Measurements from ENCODE around the gene FTCDNL1. TPM values are rescaled to one million over a fixed set of nuclear protein-coding genes. Genes with fewer than 3 reads are reported as not detected.

The FTCDNL1 gene
- polyA plus RNA-seq, 1 of the 3 experiments (the other 2 are of a cell fraction), result not detected

- ChIA-PET POLR2A (no interaction called here), CTCF (no interaction called here)
- TF ChIP-seq CHD2 (IDR thresholded peaks at IDR 0.05; ENCODE audit: low read length, partially characterized antibody), result no peak
- TF ChIP-seq, protein P1, sequence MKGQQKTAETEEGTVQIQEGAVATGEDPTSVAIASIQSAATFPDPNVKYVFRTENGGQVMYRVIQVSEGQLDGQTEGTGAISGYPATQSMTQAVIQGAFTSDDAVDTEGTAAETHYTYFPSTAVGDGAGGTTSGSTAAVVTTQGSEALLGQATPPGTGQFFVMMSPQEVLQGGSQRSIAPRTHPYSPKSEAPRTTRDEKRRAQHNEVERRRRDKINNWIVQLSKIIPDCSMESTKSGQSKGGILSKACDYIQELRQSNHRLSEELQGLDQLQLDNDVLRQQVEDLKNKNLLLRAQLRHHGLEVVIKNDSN (IDR thresholded peaks at IDR 0.05; ENCODE audit: borderline replicate concordance, low read depth), result no peak
- no peak overlapping the region for H3K27ac ChIP-seq (ENCODE audit: low read depth in 2 of 2, low read length in 1 of 2)
- H2AFZ ChIP-seq (ENCODE audit: low read depth), result no peak overlapping the region
- H3F3A ChIP-seq (replicated peaks; ENCODE audit: insufficient read depth), result no peaks in the 10 kb centered on the region
- no peaks in the 10 kb centered on the region for H3K9me3 ChIP-seq
- no peaks in the 10 kb centered on the region for H4K20me1 ChIP-seq (ENCODE audit: insufficient read depth)
- no peaks in the 10 kb centered on the region for H3K79me2 ChIP-seq (ENCODE audit: insufficient read depth)
- WGBS (ENCODE audit: low lambda C conversion rate), result 20% methylated on average over 1 of the region's 1 CpG
- no peaks in the 10 kb centered on the region for H3K27me3 ChIP-seq (ENCODE audit: insufficient read depth)
- no peak overlapping the region for H3K4me2 ChIP-seq
- no peak overlapping the region for H3K4me3 ChIP-seq (ENCODE audit: low read depth in 2 of 2, low read length in 1 of 2)
- H3K9me2 ChIP-seq, result no peaks in the 10 kb centered on the region
- no peak for DNase-seq
- no peak overlapping the region for H3K9ac ChIP-seq
- H3K4me1 ChIP-seq (ENCODE audit: control insufficient read depth in 1 of 2, insufficient read depth in 2 of 2, low read depth in 1 of 2, low read length in 1 of 2), result no peaks in the 10 kb centered on the region
- no peaks in the 10 kb centered on the region for H3K36me3 ChIP-seq (replicated peaks in 1 of 2; ENCODE audit: control insufficient read depth in 1 of 2, insufficient read depth in 2 of 2, low read length in 1 of 2)
Observed at GRCh38 chr2:199874209-199874608, 23.2 kb upstream of the FTCDNL1 start.

GRCh38 chr2:199870581-199870980 is 19.6 kb upstream of the FTCDNL1 start:
- Histone ChIP-seq H3K9me3 (no peaks in the 10 kb centered on the region), H3K9me2 (no peaks in the 10 kb centered on the region), H2AFZ (ENCODE audit: low read depth) (no peak overlapping the region), H3K27ac (ENCODE audit: low read depth in 2 of 2, low read length in 1 of 2) (no peak overlapping the region), H3K27me3 (ENCODE audit: insufficient read depth) (no peaks in the 10 kb centered on the region; the same call in 1 of the 2 replicates), H3K4me1 (ENCODE audit: control insufficient read depth in 1 of 2, insufficient read depth in 2 of 2, low read depth in 1 of 2, low read length in 1 of 2) (no peaks in the 10 kb centered on the region), H3K4me3 (ENCODE audit: low read depth in 2 of 2, low read length in 1 of 2) (no peak overlapping the region), H3K36me3 (replicated peaks in 1 of 2; ENCODE audit: control insufficient read depth in 1 of 2, insufficient read depth in 2 of 2, low read length in 1 of 2) (no peaks in the 10 kb centered on the region), H3F3A (replicated peaks; ENCODE audit: insufficient read depth) (no peaks in the 10 kb centered on the region), H3K9ac (no peak overlapping the region), H3K4me2 (no peak overlapping the region), H4K20me1 (ENCODE audit: insufficient read depth) (no peaks in the 10 kb centered on the region), H3K79me2 (ENCODE audit: insufficient read depth) (no peaks in the 10 kb centered on the region)
- CTCF ChIA-PET, result no interaction called here
- POLR2A ChIA-PET, result no interaction called here
- TF ChIP-seq YY1 (IDR thresholded peaks at IDR 0.05; ENCODE audit: low read depth) (no peak), SMC3 (IDR thresholded peaks at IDR 0.05; ENCODE audit: low read depth, low read length) (no peak), MXI1 (IDR thresholded peaks at IDR 0.05; ENCODE audit: low read depth, low read length) (no peak), GATA2 (CRISPR knock-in tag; IDR thresholded peaks at IDR 0.05) (no peak), EZH2phosphoT487 (IDR thresholded peaks at IDR 0.05; ENCODE audit: borderline replicate concordance, low read depth) (no peak), NRF1 (IDR thresholded peaks at IDR 0.05; ENCODE audit: low read depth, low read length) (no peak), JUND (IDR thresholded peaks at IDR 0.05) (no peak), FOXM1 (IDR thresholded peaks at IDR 0.05; ENCODE audit: low read depth) (no peak), MEF2A (IDR thresholded peaks at IDR 0.05; ENCODE audit: borderline replicate concordance, low read depth) (no peak)
- TF ChIP-seq, protein P1 (IDR thresholded peaks at IDR 0.05; ENCODE audit: borderline replicate concordance, low read depth), result no peak
- WGBS (ENCODE audit: low lambda C conversion rate), result 9% methylated on average over 1 of the region's 1 CpG
- DNase-seq, result no peak

DNA sequence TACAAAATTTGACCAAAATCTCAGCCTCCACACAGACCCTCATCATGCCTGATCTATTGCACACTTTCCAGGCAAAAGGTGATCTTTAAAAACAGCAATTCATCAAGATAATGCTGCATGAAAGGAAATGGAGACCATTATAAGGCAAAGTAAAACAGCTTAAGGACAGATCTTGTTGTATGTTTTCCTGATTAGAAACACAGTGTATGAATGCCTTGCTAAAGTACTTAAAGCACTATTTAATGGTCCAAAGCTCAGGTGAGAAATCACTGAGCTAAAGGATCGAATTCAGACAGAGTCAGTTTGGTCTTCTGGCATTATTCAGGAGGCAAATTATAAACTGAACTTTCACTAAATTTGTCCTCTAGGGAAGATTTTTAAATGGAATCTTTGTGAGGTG is 18.7 kb upstream of the FTCDNL1 start:
- H4K20me1 ChIP-seq (ENCODE audit: insufficient read depth), result no peaks in the 10 kb centered on the region
- ChIA-PET POLR2A (no interaction called here), CTCF (interaction anchor here (1.0 kb wide), 1 partner anchor 8 kb away, joined by 5 read pairs; no protein-coding TSS in a partner anchor)
- no peaks in the 10 kb centered on the region for H3K36me3 ChIP-seq (replicated peaks in 1 of 2; ENCODE audit: control insufficient read depth in 1 of 2, insufficient read depth in 2 of 2, low read length in 1 of 2)
- H2AFZ ChIP-seq (ENCODE audit: low read depth), result no peak overlapping the region
- no peak overlapping the region for H3K9ac ChIP-seq
- 4% methylated on average over 1 of the region's 1 CpG for WGBS (ENCODE audit: low lambda C conversion rate)
- no peak overlapping the region for H3K4me3 ChIP-seq (ENCODE audit: low read depth in 2 of 2, low read length in 1 of 2)
- no peak overlapping the region for H3K27ac ChIP-seq (ENCODE audit: low read depth in 2 of 2, low read length in 1 of 2)
- DNase-seq, result no peak
- no peaks in the 10 kb centered on the region for H3K9me3 ChIP-seq
- H3K9me2 ChIP-seq, result no peaks in the 10 kb centered on the region
- no peaks in the 10 kb centered on the region for H3K79me2 ChIP-seq (ENCODE audit: insufficient read depth)
- no peak overlapping the region for H3K4me2 ChIP-seq
- no peaks in the 10 kb centered on the region for H3K4me1 ChIP-seq (ENCODE audit: control insufficient read depth in 1 of 2, insufficient read depth in 2 of 2, low read depth in 1 of 2, low read length in 1 of 2)
- TF ChIP-seq EZH2phosphoT487 (IDR thresholded peaks at IDR 0.05; ENCODE audit: borderline replicate concordance, low read depth) (no peak), SIN3A (IDR thresholded peaks at IDR 0.05; ENCODE audit: borderline replicate concordance, low read depth, low read length) (no peak), TCF12 (IDR thresholded peaks at IDR 0.05) (no peak), GABPA (IDR thresholded peaks at IDR 0.05; ENCODE audit: low read depth) (no peak), SMC3 (IDR thresholded peaks at IDR 0.05; ENCODE audit: low read depth, low read length) (no peak), RFX5 (IDR thresholded peaks at IDR 0.05; ENCODE audit: low read length) (no peak), IRF3 (IDR thresholded peaks at IDR 0.05; ENCODE audit: low read depth, low read length) (no peak)
- TF ChIP-seq, protein P2, sequence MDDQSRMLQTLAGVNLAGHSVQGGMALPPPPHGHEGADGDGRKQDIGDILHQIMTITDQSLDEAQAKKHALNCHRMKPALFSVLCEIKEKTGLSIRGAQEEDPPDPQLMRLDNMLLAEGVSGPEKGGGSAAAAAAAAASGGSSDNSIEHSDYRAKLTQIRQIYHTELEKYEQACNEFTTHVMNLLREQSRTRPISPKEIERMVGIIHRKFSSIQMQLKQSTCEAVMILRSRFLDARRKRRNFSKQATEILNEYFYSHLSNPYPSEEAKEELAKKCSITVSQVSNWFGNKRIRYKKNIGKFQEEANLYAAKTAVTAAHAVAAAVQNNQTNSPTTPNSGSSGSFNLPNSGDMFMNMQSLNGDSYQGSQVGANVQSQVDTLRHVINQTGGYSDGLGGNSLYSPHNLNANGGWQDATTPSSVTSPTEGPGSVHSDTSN (IDR thresholded peaks at IDR 0.05), result no peak
- no peaks in the 10 kb centered on the region for H3F3A ChIP-seq (replicated peaks; ENCODE audit: insufficient read depth)
- no peaks in the 10 kb centered on the region; the same call in 1 of the 2 replicates for H3K27me3 ChIP-seq (ENCODE audit: insufficient read depth)

All from SK-N-SH (cell line).